ENCODE data around the gene KCNG4.

Gene KCNG4

GRCh38 chr16:84268291-84269040 is 28.7 kb upstream of the KCNG4 start:
- intact Hi-C loops (cut with DNase I) = no loop called here
- no peak for DNase-seq

GRCh38 chr16:84267380-84267779 is 27.6 kb upstream of the KCNG4 start:
- DNase-seq = no peak
- intact Hi-C loops (cut with DNase I) = no loop called here

GRCh38 chr16:84266451-84266850 is 26.6 kb upstream of the KCNG4 start:
- peak; percentile 51 to 90 (median 76) for DNase-seq
- intact Hi-C loops (cut with DNase I) = no loop called here

GRCh38 chr16:84262939-84263338 is 23.1 kb upstream of the KCNG4 start:
- intact Hi-C loops (cut with DNase I) = no loop called here

GRCh38 chr16:84262031-84262430 is 22.2 kb upstream of the KCNG4 start:
- DNase-seq = no peak
- intact Hi-C loops (cut with DNase I) = no loop called here

More at GRCh38 chr16:84262939-84263338, 23.1 kb upstream of the KCNG4 start:
- no peak for DNase-seq

GRCh38 chr16:84260766-84261554 is 21.1 kb upstream of the KCNG4 start:
- intact Hi-C loops (cut with DNase I) = no loop called here
- DNase-seq = no peak

- intact Hi-C loops (cut with DNase I) = loop anchor here (10.0 kb wide), 1 partner anchor 205 kb away; no protein-coding TSS in a partner anchor
- no peak for DNase-seq
Observed at GRCh38 chr16:84259691-84260090, 19.9 kb upstream of the KCNG4 start.

GRCh38 chr16:84258266-84258665 is 18.5 kb upstream of the KCNG4 start:
- DNase-seq = no peak
- intact Hi-C loops (cut with DNase I) = loop anchor here (10.0 kb wide), 1 partner anchor 207 kb away; no protein-coding TSS in a partner anchor

GRCh38 chr16:84255050-84255810 is 15.4 kb upstream of the KCNG4 start:
- intact Hi-C loops (cut with DNase I) = loop anchor here (10.0 kb wide), 1 partner anchor 210 kb away; no protein-coding TSS in a partner anchor
- DNase-seq = no peak

- DNase-seq = no peak
- intact Hi-C loops (cut with DNase I) = loop anchor here (10.0 kb wide), 1 partner anchor 211 kb away; no protein-coding TSS in a partner anchor
Observed at GRCh38 chr16:84254062-84254461, 14.2 kb upstream of the KCNG4 start.

GRCh38 chr16:84253173-84253572 is 13.4 kb upstream of the KCNG4 start:
- DNase-seq = no peak
- intact Hi-C loops (cut with DNase I) = loop anchor here (10.0 kb wide), 1 partner anchor 212 kb away; no protein-coding TSS in a partner anchor

GRCh38 chr16:84252184-84252583 is 12.4 kb upstream of the KCNG4 start:
- intact Hi-C loops (cut with DNase I) = loop anchor here (10.0 kb wide), 1 partner anchor 213 kb away; no protein-coding TSS in a partner anchor
- no peak for DNase-seq

- no peak for DNase-seq
- intact Hi-C loops (cut with DNase I) = no loop called here
Observed at GRCh38 chr16:84247844-84248243, 8.0 kb upstream of the KCNG4 start.

GRCh38 chr16:84247331-84247730 is 7.5 kb upstream of the KCNG4 start:
- DNase-seq = no peak

GRCh38 chr16:84246679-84247077 is 6.9 kb upstream of the KCNG4 start:
- intact Hi-C loops (cut with DNase I) = no loop called here
- no peak for DNase-seq

More at GRCh38 chr16:84247331-84247730, 7.5 kb upstream of the KCNG4 start:
- intact Hi-C loops (cut with DNase I) = no loop called here

GRCh38 chr16:84245956-84246678 is 6.3 kb upstream of the KCNG4 start:
- DNase-seq = no peak
- intact Hi-C loops (cut with DNase I) = no loop called here

- intact Hi-C loops (cut with DNase I) = no loop called here
- no peak for DNase-seq
Observed at GRCh38 chr16:84244728-84245127, 4.9 kb upstream of the KCNG4 start.

- DNase-seq = no peak
Observed at GRCh38 chr16:84243732-84244131, 3.9 kb upstream of the KCNG4 start.

GRCh38 chr16:84242839-84243238 is 3.0 kb upstream of the KCNG4 start:
- DNase-seq = no peak
- intact Hi-C loops (cut with DNase I) = no loop called here

More at GRCh38 chr16:84243732-84244131, 3.9 kb upstream of the KCNG4 start:
- intact Hi-C loops (cut with DNase I) = no loop called here

Data from head of caudate nucleus (tissue), 42 donors.